ENCODE results near the gene BRAT1.

Gene BRAT1

GRCh38 chr7:2517026-2517425 lies 38.3 kb downstream of the BRAT1 start:
- FAIRE-seq (no peak), DNase-seq (ENCODE audit: insufficient read length, low spot score) (no peak)
- no peak for TF ChIP-seq CTCF (IDR thresholded peaks at IDR 0.05; ENCODE audit: insufficient read depth, missing control alignments)

- no peak for DNase-seq (ENCODE audit: insufficient read length, low spot score)
- no peak for TF ChIP-seq CTCF (IDR thresholded peaks at IDR 0.05; ENCODE audit: insufficient read depth, missing control alignments)
- FAIRE-seq: no peak
These were observed 39.1 kb downstream of the BRAT1 start for GRCh38 chr7:2516194-2516555.

- DNase-seq (ENCODE audit: insufficient read length, low spot score) (no peak), FAIRE-seq (no peak)
- TF ChIP-seq CTCF (IDR thresholded peaks at IDR 0.05; ENCODE audit: insufficient read depth, missing control alignments): no peak
These were observed 39.7 kb downstream of the BRAT1 start for GRCh38 chr7:2515424-2516193.

- no peak for TF ChIP-seq CTCF (IDR thresholded peaks at IDR 0.05; ENCODE audit: insufficient read depth, missing control alignments)
- DNase-seq (ENCODE audit: insufficient read length, low spot score): no peak
- no peak for FAIRE-seq
These were observed 40.6 kb downstream of the BRAT1 start for GRCh38 chr7:2514473-2515423.

GRCh38 chr7:2513702-2514101 lies 41.6 kb downstream of the BRAT1 start:
- FAIRE-seq (no peak), DNase-seq (ENCODE audit: insufficient read length, low spot score) (no peak)
- TF ChIP-seq CTCF (IDR thresholded peaks at IDR 0.05; ENCODE audit: insufficient read depth, missing control alignments): no peak

GRCh38 chr7:2512713-2513112 lies 42.6 kb downstream of the BRAT1 start:
- TF ChIP-seq CTCF (IDR thresholded peaks at IDR 0.05; ENCODE audit: insufficient read depth, missing control alignments): no peak
- FAIRE-seq (no peak), DNase-seq (ENCODE audit: insufficient read length, low spot score) (no peak)

Measured in D721Med (cell line).